WTC11 (cell line): ENCODE data around the gene NPAS2.

Source experiments
- CTCF ChIP-seq: fragments of 200-600 bp; IDR thresholded peaks from 2 replicates; pipeline ENCODE4 v1.8.0; 2022; ENCODE audit warnings: antibody characterized with exemption
- NFE2L1 ChIP-seq: sonication (generic); formaldehyde crosslinking; IDR thresholded peaks from 2 replicates; pipeline ENCODE4 v1.8.1; 2023; ENCODE audit warnings: missing genetic modification reagents
- TF ChIP-seq, protein P1 (sequence below): sonication (generic); formaldehyde crosslinking; IDR thresholded peaks from 2 replicates; pipeline ENCODE4 v1.8.1; 2022; ENCODE audit warnings: low read depth, missing genetic modification reagents, borderline replicate concordance
- TF ChIP-seq, protein P2 (sequence below): sonication (generic); formaldehyde crosslinking; IDR thresholded peaks from 2 replicates; pipeline ENCODE4 v1.8.1; 2023; ENCODE audit warnings: mild to moderate bottlenecking, missing genetic modification reagents

DNA sequence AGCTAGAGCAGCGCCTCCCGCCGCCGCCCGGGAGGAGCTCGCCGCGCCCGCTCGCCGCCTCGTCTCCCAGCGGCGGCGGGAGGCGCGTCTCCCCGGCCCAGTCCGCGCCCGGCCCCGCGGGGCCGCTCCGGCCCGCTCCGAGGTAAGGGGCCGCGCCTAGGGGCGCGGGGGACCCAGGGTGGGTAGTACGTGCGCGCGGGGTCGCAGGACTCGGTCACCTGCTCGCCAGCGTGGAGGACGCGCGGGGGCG lies 259 bp downstream of the NPAS2 start:
- TF ChIP-seq NFE2L1 (no peak), CTCF (no peak)
- TF ChIP-seq, protein P1, sequence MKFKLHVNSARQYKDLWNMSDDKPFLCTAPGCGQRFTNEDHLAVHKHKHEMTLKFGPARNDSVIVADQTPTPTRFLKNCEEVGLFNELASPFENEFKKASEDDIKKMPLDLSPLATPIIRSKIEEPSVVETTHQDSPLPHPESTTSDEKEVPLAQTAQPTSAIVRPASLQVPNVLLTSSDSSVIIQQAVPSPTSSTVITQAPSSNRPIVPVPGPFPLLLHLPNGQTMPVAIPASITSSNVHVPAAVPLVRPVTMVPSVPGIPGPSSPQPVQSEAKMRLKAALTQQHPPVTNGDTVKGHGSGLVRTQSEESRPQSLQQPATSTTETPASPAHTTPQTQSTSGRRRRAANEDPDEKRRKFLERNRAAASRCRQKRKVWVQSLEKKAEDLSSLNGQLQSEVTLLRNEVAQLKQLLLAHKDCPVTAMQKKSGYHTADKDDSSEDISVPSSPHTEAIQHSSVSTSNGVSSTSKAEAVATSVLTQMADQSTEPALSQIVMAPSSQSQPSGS (CRISPR knock-in tag), result no peak
- TF ChIP-seq, protein P2, sequence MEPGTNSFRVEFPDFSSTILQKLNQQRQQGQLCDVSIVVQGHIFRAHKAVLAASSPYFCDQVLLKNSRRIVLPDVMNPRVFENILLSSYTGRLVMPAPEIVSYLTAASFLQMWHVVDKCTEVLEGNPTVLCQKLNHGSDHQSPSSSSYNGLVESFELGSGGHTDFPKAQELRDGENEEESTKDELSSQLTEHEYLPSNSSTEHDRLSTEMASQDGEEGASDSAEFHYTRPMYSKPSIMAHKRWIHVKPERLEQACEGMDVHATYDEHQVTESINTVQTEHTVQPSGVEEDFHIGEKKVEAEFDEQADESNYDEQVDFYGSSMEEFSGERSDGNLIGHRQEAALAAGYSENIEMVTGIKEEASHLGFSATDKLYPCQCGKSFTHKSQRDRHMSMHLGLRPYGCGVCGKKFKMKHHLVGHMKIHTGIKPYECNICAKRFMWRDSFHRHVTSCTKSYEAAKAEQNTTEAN, result no peak
